ENCODE data around the gene URB1. TPM values are rescaled to one million over a fixed set of nuclear protein-coding genes. Genes with fewer than 3 reads are reported as not detected.

Gene URB1
- total and polyA plus RNA-seq, 8 donors, result 11.4 to 15.7 (median 14.2) TPM

DNA sequence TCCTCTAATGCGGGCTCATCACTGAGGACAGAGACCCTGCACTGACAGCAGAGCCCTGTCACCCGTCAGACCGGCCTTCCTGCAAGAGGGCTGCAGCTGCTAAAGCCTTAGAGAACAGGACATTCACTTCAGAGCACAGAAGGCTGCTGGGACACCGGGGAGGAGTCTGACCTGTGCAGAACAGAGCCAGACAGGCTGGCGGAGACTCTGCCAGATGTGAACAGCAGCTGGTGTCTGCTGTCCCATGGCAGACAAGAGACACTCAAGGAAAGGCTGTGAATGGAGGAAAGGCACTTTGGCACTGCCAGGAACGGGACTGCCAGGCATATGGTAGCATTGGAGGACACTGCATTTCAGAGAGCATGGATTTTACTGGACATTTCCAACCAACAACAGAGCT, 72.8 kb downstream of the URB1 start:
- Histone ChIP-seq H3K4me3 (no peak overlapping the region), H3K36me3 (peaks cover 0 to 100% of the 10 kb centered on the region in 2 donors), H3K27me3 (no peaks in the 10 kb centered on the region), H3K4me1 (no peaks in the 10 kb centered on the region), H3K27ac (no peak overlapping the region), H3K9me3 (no peaks in the 10 kb centered on the region)
- ATAC-seq (no peak), DNase-seq (no peak)
- intact Hi-C loops (cut with DNase I), result no loop called here
- TF ChIP-seq, protein P1, sequence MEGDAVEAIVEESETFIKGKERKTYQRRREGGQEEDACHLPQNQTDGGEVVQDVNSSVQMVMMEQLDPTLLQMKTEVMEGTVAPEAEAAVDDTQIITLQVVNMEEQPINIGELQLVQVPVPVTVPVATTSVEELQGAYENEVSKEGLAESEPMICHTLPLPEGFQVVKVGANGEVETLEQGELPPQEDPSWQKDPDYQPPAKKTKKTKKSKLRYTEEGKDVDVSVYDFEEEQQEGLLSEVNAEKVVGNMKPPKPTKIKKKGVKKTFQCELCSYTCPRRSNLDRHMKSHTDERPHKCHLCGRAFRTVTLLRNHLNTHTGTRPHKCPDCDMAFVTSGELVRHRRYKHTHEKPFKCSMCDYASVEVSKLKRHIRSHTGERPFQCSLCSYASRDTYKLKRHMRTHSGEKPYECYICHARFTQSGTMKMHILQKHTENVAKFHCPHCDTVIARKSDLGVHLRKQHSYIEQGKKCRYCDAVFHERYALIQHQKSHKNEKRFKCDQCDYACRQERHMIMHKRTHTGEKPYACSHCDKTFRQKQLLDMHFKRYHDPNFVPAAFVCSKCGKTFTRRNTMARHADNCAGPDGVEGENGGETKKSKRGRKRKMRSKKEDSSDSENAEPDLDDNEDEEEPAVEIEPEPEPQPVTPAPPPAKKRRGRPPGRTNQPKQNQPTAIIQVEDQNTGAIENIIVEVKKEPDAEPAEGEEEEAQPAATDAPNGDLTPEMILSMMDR (IDR thresholded peaks at IDR 0.05), result no peak

- H3K4me3 ChIP-seq, result no peak overlapping the region
- no peak for DNase-seq
- no peaks in the 10 kb centered on the region for H3K27me3 ChIP-seq
- TF ChIP-seq, protein P1 (IDR thresholded peaks at IDR 0.05), result no peak
- no peak for ATAC-seq
- no peak overlapping the region for H3K27ac ChIP-seq
- intact Hi-C loops (cut with DNase I), result no loop called here
- no peaks in the 10 kb centered on the region for H3K9me3 ChIP-seq
- H3K4me1 ChIP-seq, result no peaks in the 10 kb centered on the region
- H3K36me3 ChIP-seq, result peaks cover 0 to 100% of the 10 kb centered on the region in 2 donors
Measured at GRCh38 chr21:32319012-32319411, 73.8 kb downstream of the URB1 start.

DNA sequence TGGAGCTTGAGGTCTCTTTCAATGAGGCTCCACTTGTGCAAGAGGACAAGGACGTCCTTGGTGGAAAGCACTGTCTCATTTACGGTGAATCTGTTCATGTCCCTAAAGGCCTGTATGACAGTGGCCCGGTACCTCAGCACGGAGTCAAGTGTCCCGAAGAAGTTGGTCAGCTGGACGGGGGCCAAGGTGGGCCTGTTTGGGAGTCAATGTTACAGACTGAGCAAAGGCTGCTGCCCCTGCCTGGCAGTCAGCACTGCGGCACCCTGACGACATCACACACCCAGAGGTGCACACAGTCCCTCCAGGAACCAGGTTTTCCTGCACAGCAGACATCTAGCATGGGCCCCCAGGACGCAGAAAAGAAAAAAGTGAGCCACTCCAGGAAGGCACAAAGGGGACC, 75.1 kb downstream of the URB1 start:
- intact Hi-C loops (cut with DNase I), result no loop called here
- ATAC-seq, result no peak
- no peak overlapping the region for H3K4me3 ChIP-seq
- no peaks in the 10 kb centered on the region for H3K4me1 ChIP-seq
- no peaks in the 10 kb centered on the region for H3K9me3 ChIP-seq
- no peaks in the 10 kb centered on the region for H3K27me3 ChIP-seq
- H3K27ac ChIP-seq, result no peak overlapping the region
- peaks cover 0 to 99% of the 10 kb centered on the region in 2 donors for H3K36me3 ChIP-seq
- TF ChIP-seq, protein P1 (IDR thresholded peaks at IDR 0.05), result no peak
- no peak for DNase-seq

DNA sequence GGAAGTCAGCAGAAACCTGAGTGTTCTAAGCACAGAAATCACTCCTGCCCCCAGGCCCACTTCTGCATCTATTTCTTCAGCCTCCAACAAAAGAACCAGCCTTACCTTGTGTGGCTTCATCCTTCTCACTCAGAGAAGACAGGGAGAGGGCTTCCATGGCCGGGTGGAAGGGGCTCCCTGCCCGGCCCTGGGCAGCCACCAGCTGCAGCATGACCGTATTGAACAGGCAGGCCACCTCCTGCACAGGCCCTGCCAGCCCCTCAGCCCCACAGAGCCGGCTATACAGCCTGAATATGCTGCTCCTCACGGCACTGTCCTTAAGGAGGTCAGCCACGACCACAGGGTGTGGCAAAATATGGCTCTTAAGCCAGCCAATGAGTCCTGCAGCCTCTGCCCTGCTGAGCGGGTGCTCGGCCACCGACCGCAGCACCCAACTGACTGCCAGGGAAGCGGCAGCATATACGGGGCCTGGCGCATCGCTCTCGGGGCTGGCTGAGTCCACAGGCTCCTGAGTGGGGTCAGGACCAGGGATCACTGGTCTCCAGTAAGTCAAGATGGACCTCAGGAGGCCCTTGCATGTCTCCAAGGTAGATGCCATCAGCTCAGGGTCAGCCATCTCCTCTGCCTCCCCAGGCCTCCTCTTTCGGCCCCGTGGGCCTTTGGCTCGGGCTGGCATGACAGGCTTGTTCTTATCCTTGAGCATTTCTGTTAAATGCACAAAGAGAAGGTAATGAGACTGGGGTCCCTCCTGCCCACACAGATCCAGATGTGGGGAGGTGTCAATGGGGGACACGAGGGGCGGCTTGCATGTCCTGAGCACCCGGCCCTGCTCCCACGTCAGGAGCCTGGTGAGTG, 76.2 kb downstream of the URB1 start:
- Histone ChIP-seq H3K27me3 (no peaks in the 10 kb centered on the region), H3K36me3 (peaks cover 0 to 99% of the 10 kb centered on the region in 2 donors), H3K4me1 (no peaks in the 10 kb centered on the region), H3K9me3 (no peaks in the 10 kb centered on the region), H3K4me3 (no peak overlapping the region), H3K27ac (no peak overlapping the region)
- DNase-seq, result no peak
- TF ChIP-seq, protein P1 (IDR thresholded peaks at IDR 0.05), result no peak
- no peak for ATAC-seq
- intact Hi-C loops (cut with DNase I), result no loop called here

- no peaks in the 10 kb centered on the region for H3K27me3 ChIP-seq
- H3K36me3 ChIP-seq, result peaks cover 0 to 99% of the 10 kb centered on the region in 2 donors
- H3K4me3 ChIP-seq, result no peak overlapping the region
- H3K27ac ChIP-seq, result no peak overlapping the region
- ATAC-seq (no peak), DNase-seq (no peak)
- H3K4me1 ChIP-seq, result no peaks in the 10 kb centered on the region
- H3K9me3 ChIP-seq, result no peaks in the 10 kb centered on the region
- TF ChIP-seq, protein P1 (IDR thresholded peaks at IDR 0.05), result no peak
- intact Hi-C loops (cut with DNase I), result no loop called here
Measured at GRCh38 chr21:32315511-32316281, 77.1 kb downstream of the URB1 start.
